Trophoblast cell (in vitro differentiated cells and primary cell): ENCODE measurements around the gene MTX2. TPM values are rescaled to one million over a fixed set of nuclear protein-coding genes. Genes with fewer than 3 reads are reported as not detected.
A peak's percentile ranks its signal among the peaks of the same experiment; 100 is the strongest.

Source experiments
- DNase-seq, 2 donors: peaks; one replicate each; pipeline ENCODE4 v3.0.0-alpha.2; 2016
- H2AFZ ChIP-seq: 2 replicates; pipeline ENCODE4 v1.6.1; 2013; ENCODE audit warnings: low read length, moderate library complexity, mild to moderate bottlenecking; ENCODE audit not compliant: insufficient read depth, poor library complexity
- H2AK5ac ChIP-seq: 2 replicates; pipeline ENCODE4 v1.6.1; 2013; ENCODE audit warnings: mild to moderate bottlenecking, low read length
- H2BK120ac ChIP-seq: 2 replicates; pipeline ENCODE4 v1.6.1; 2013; ENCODE audit warnings: low read length, mild to moderate bottlenecking, moderate library complexity; ENCODE audit not compliant: insufficient read depth, poor library complexity
- H2BK12ac ChIP-seq: 2 replicates; pipeline ENCODE4 v1.6.1; 2013; ENCODE audit warnings: mild to moderate bottlenecking, low read length, moderate library complexity
- H2BK5ac ChIP-seq: 2 replicates; pipeline ENCODE4 v1.6.1; 2013; ENCODE audit warnings: low read length, low read depth, moderate library complexity, mild to moderate bottlenecking; ENCODE audit not compliant: poor library complexity
- H3K14ac ChIP-seq: 2 replicates; pipeline ENCODE4 v1.6.1; 2013; ENCODE audit warnings: mild to moderate bottlenecking, low read length
- H3K18ac ChIP-seq: 2 replicates; pipeline ENCODE4 v1.6.1; 2013; ENCODE audit warnings: mild to moderate bottlenecking, low read length
- H3K23ac ChIP-seq: 2 replicates; pipeline ENCODE4 v1.6.1; 2013; ENCODE audit warnings: low read length
- H3K27ac ChIP-seq: 2 replicates; pipeline ENCODE4 v1.5.1; 2013; ENCODE audit warnings: low read depth, mild to moderate bottlenecking, inconsistent platforms, low read length, moderate library complexity
- H3K27me3 ChIP-seq: 2 replicates; pipeline ENCODE4 v1.6.1; 2013; ENCODE audit warnings: inconsistent platforms, mild to moderate bottlenecking, low read length, moderate library complexity; ENCODE audit not compliant: insufficient read depth
- H3K36me3 ChIP-seq, 2 experiments: 1 replicate in 1 of 2; 2 replicates in 1 of 2; pipeline ENCODE4 v1.6.1; 2013; ENCODE audit warnings: low read length in 2 of 2, mild to moderate bottlenecking in 2 of 2, moderate library complexity in 1 of 2; ENCODE audit not compliant: insufficient read depth in 2 of 2, control insufficient read depth in 1 of 2
- H3K4ac ChIP-seq: 2 replicates; pipeline ENCODE4 v1.6.1; 2013; ENCODE audit warnings: low read depth, mild to moderate bottlenecking, low read length, moderate library complexity
- H3K4me1 ChIP-seq, 2 experiments: 1 replicate in 1 of 2; 2 replicates in 1 of 2; pipeline ENCODE4 v1.6.1; 2013; ENCODE audit warnings: low read length in 2 of 2, mild to moderate bottlenecking in 2 of 2, moderate library complexity in 1 of 2; ENCODE audit not compliant: insufficient read depth in 2 of 2, control insufficient read depth in 1 of 2
- H3K4me2 ChIP-seq: 2 replicates; pipeline ENCODE4 v1.6.1; 2013; ENCODE audit warnings: inconsistent platforms, mild to moderate bottlenecking, low read length, moderate library complexity
- H3K4me3 ChIP-seq: 2 replicates; pipeline ENCODE4 v1.5.1; 2013; ENCODE audit warnings: mild to moderate bottlenecking, low read depth, low read length, inconsistent platforms
- H3K79me1 ChIP-seq: one replicate; pipeline ENCODE4 v1.6.1; 2013; ENCODE audit warnings: low read length
- H3K79me2 ChIP-seq: 2 replicates; pipeline ENCODE4 v1.6.1; 2013; ENCODE audit warnings: low read length, mild to moderate bottlenecking; ENCODE audit not compliant: control insufficient read depth, insufficient read depth, poor library complexity
- H3K9ac ChIP-seq: 2 replicates; pipeline ENCODE4 v1.6.1; 2013; ENCODE audit warnings: mild to moderate bottlenecking, low read length
- H3K9me3 ChIP-seq: 2 replicates; pipeline ENCODE4 v1.6.1; 2013; ENCODE audit warnings: low read depth, mild to moderate bottlenecking, control low read depth, inconsistent platforms, low read length; ENCODE audit not compliant: insufficient read depth
- H4K12ac ChIP-seq: 2 replicates; pipeline ENCODE4 v1.6.1; 2013; ENCODE audit warnings: low read depth, mild to moderate bottlenecking, low read length, moderate library complexity
- H4K8ac ChIP-seq: 2 replicates; pipeline ENCODE4 v1.6.1; 2013; ENCODE audit warnings: low read depth, mild to moderate bottlenecking, low read length, moderate library complexity
- H4K91ac ChIP-seq: one replicate; pipeline ENCODE4 v1.6.1; 2013; ENCODE audit warnings: low read depth, mild to moderate bottlenecking, low read length, moderate library complexity
- WGBS: extraction: QIAGEN DNeasy Blood & Tissue Kit; methylation state at CpG from one replicate; pipeline ENCODE4 v1.1.7; 2013; ENCODE audit warnings: missing lambda C conversion rate; ENCODE audit not compliant: insufficient read length, insufficient coverage; ENCODE audit errors: extremely low coverage; 5-methylcytosine and 5-hydroxymethylcytosine counted together
- polyA plus RNA-seq: library from polyadenylated mRNA; stranded (reverse); fragments of 200-250 nt; gene quantifications from 2 replicates; pipeline ENCODE4 v1.2.3, GENCODE V29; 2013

The MTX2 gene
- polyA plus RNA-seq, result 22.4 and 22.9 TPM in 2 replicates

DNA sequence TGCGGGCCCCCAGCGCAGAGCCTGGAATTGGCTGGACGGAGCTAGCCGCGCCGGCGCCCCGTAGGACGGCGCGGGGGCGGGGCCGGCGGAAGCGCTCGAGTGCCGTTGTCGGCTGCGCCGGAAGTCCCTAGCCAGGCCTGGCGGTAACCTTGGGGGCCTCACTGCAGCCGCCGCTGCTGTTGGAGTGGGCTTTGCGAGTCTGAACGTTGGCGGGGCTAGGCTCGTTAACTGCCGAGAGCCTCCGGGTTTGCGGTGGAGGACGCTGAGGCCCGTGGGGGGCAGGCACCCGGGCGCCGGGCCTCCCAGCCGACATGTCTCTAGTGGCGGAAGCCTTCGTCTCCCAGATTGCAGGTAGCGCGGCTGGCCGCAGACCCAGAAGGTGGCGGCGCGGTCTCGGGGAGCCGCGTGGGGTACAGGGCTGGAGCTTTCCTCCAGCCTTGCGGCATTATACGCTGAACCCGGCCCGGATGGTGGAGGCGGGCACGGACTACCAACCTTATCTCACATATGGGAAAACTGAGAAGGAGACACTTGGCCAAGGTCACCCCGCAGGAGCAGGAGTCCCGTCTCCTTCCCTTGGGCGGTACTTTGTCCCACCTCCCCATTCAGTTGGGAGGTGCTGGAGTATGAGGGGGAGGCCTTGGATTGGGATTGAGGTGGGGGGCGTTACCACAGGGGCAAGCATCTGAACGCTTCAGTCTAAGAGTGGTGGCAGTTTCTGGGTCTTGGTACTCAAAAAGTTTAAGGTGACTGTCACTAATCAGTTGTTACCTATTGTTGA lies at the start of gene MTX2:
MTX2 (plus strand) TSS at position 124 of the 781 bp plus-strand sequence; CDS start at position 312, 188 bp downstream.
- no CpG with 5 or more reads among the region's 58 CpGs for WGBS
- Histone ChIP-seq H2BK5ac (peak within 1 kb of the TSS; percentile 87), H4K8ac (peak within 1 kb of the TSS; percentile 96)

DNA sequence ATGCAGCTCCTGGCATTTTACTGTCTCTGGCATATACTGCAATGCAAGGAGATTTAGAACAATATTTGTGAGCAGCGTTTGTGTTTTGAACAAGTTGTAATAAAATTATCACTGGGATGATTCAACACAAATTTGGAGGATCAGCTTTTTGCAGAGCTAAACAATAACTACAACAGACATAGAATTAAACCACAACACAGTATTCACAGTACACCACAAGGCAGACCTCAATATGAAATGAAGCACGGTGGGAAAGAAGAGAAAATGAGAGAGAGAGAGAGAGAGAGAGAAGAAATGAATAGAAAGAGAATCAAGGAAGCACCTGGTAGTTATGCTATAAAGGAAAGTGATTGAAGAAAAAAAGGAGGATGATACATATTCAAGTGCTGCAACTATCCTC lies 41.4 kb upstream of the MTX2 start:
- Histone ChIP-seq H3K27me3 (no peaks in the 10 kb centered on the region), H4K91ac (no peak overlapping the region), H3K23ac (no peak overlapping the region), H4K12ac (no peak overlapping the region), H3K4me1 (no peaks in the 10 kb centered on the region), H3K9me3 (no peaks in the 10 kb centered on the region), H3K4me2 (no peak overlapping the region), H2BK12ac (no peak overlapping the region), H2AK5ac (no peak overlapping the region), H3K14ac (no peak overlapping the region), H4K8ac (no peak overlapping the region), H3K79me2 (no peaks in the 10 kb centered on the region), H2BK5ac (no peak overlapping the region), H3K27ac (no peak overlapping the region), H3K18ac (no peak overlapping the region), H3K79me1 (no peaks in the 10 kb centered on the region), H3K4ac (no peak overlapping the region), H2AFZ (no peak overlapping the region), H2BK120ac (no peak overlapping the region), H3K36me3 (no peaks in the 10 kb centered on the region), H3K9ac (no peak overlapping the region), H3K4me3 (no peak overlapping the region)
- no peak for DNase-seq
- WGBS, result no CpG with 5 or more reads among the region's 2 CpGs

More for the DNA sequence above, at the start of gene MTX2:
- Histone ChIP-seq H3K79me2 (peaks cover 6% of the 10 kb centered on the region), H4K91ac (peak within 1 kb of the TSS; percentile 86), H3K4me2 (peak within 1 kb of the TSS; percentile 80), H3K9me3 (no peaks in the 10 kb centered on the region), H4K12ac (peak within 1 kb of the TSS; percentile 91), H3K14ac (peak within 1 kb of the TSS; percentile 81), H3K4me3 (peak within 1 kb of the TSS; percentile 89), H3K27ac (peak within 1 kb of the TSS; percentile 65), H3K36me3 (peaks cover 0 to 2% of the 10 kb centered on the region in 2 experiments), H3K79me1 (peaks cover 6% of the 10 kb centered on the region), H3K23ac (no peak within 1 kb of the TSS), H3K4me1 (no peaks in the 10 kb centered on the region), H3K18ac (peak within 1 kb of the TSS; percentile 78), H3K9ac (peak within 1 kb of the TSS; percentile 83), H2BK120ac (peak within 1 kb of the TSS; percentile 72), H3K4ac (peak within 1 kb of the TSS; percentile 80), H2BK12ac (no peak within 1 kb of the TSS), H3K27me3 (no peaks in the 10 kb centered on the region), H2AK5ac (peak within 1 kb of the TSS; percentile 35), H2AFZ (peak within 1 kb of the TSS; percentile 95)
- peak; percentile 62 to 75 for DNase-seq

DNA sequence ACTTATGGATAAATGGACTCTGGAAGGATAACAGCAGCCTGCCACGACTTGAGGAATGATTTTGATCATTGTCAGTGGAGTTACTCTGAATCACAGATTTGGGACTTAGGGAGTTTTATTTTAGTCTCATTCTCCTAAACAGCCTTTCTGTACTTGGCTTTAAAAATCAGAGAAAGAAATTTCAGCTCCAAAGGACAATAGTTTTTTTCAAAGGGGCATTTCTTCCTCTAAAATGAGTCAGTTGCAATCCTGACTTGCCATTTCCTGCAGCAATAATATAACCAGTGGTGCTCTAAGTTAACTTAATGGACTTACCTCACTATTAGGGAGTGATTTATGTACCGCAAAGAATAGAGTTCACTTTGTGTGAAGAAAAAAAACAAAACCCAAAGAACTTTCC lies 35.1 kb upstream of the MTX2 start:
- no peak for DNase-seq
- H3K79me1 ChIP-seq, result no peaks in the 10 kb centered on the region
- H3K4me3 ChIP-seq, result no peak overlapping the region
- H3K36me3 ChIP-seq, result no peaks in the 10 kb centered on the region
- no peak overlapping the region for H3K27ac ChIP-seq
- H2AK5ac ChIP-seq, result no peak overlapping the region
- no peaks in the 10 kb centered on the region for H3K27me3 ChIP-seq
- no peak overlapping the region for H3K18ac ChIP-seq
- no peak overlapping the region for H3K14ac ChIP-seq
- H2BK12ac ChIP-seq, result no peak overlapping the region
- H2BK120ac ChIP-seq, result no peak overlapping the region
- H3K4me1 ChIP-seq, result no peaks in the 10 kb centered on the region
- no peak overlapping the region for H2AFZ ChIP-seq
- H2BK5ac ChIP-seq, result no peak overlapping the region
- no peak overlapping the region for H3K4me2 ChIP-seq
- no peak overlapping the region for H3K23ac ChIP-seq
- no CpG with 5 or more reads among the region's 2 CpGs for WGBS
- H3K9ac ChIP-seq, result no peak overlapping the region
- H4K8ac ChIP-seq, result no peak overlapping the region
- no peaks in the 10 kb centered on the region for H3K9me3 ChIP-seq
- no peak overlapping the region for H4K91ac ChIP-seq
- no peak overlapping the region for H4K12ac ChIP-seq
- no peaks in the 10 kb centered on the region for H3K79me2 ChIP-seq
- H3K4ac ChIP-seq, result no peak overlapping the region

DNA sequence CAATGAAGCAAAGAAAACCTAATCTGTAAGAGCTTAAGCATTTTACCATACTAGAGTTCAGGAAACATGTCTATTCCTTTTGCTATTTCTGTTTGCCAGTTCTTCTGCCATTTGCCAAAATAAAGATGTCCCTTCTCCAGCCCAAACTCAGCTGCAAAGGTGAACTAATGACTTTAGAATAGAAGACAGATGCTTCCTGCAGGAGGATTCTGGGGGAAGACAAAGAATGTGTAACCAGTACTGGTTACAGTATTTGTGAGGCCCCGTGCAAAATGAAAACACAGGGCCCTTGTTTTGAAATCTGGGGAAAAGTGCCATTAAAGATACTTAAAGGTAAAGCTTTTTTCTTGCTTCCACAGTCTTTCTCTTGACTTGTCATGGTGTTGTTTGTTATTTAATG lies 34.3 kb upstream of the MTX2 start:
- Histone ChIP-seq H3K79me1 (no peaks in the 10 kb centered on the region), H4K12ac (no peak overlapping the region), H3K36me3 (no peaks in the 10 kb centered on the region), H3K14ac (no peak overlapping the region), H3K79me2 (no peaks in the 10 kb centered on the region), H3K27ac (no peak overlapping the region), H2BK120ac (no peak overlapping the region), H3K4me1 (no peaks in the 10 kb centered on the region), H2BK5ac (no peak overlapping the region), H2BK12ac (no peak overlapping the region), H3K4me3 (no peak overlapping the region), H4K91ac (no peak overlapping the region), H2AFZ (no peak overlapping the region), H2AK5ac (no peak overlapping the region), H3K27me3 (no peaks in the 10 kb centered on the region), H3K9me3 (no peaks in the 10 kb centered on the region), H3K23ac (no peak overlapping the region), H3K4me2 (no peak overlapping the region), H4K8ac (no peak overlapping the region), H3K18ac (no peak overlapping the region), H3K9ac (no peak overlapping the region), H3K4ac (no peak overlapping the region)
- WGBS, result no CpG with 5 or more reads among the region's 1 CpG
- no peak for DNase-seq
